GM21825 (cell line): ENCODE measurements around the gene PRR11.
"Not testable (repeated sequence)": the region's sequence is repeated elsewhere in the genome, so short reads cannot be mapped to it uniquely, and the experiment has no call there.

ENCODE experiments used
- ATAC-seq: cut with Tn5 transposase; IDR thresholded peaks from one replicate; pipeline ENCODE4 v1.9.1; 2021; ENCODE audit warnings: mild to moderate bottlenecking, moderate library complexity; ENCODE audit not compliant: unreplicated experiment

The PRR11 gene

GRCh38 chr17:59151591-59151990 lies 4.0 kb upstream of the PRR11 start:
- no peak for ATAC-seq

GRCh38 chr17:59152925-59153324 lies 2.6 kb upstream of the PRR11 start:
- ATAC-seq: no peak

- ATAC-seq: no peak
These were observed 1.2 kb upstream of the PRR11 start for GRCh38 chr17:59154292-59154720.

- peak; percentile 75 for ATAC-seq
These were observed 666 bp upstream of the PRR11 start, which contains the start of gene SKA2 for GRCh38 chr17:59154721-59155438. TSS of gene SKA2 (minus strand) at chr17:59155186. CDS start at chr17:59155163, 23 bp downstream.

GRCh38 chr17:59160157-59161025 lies 4.8 kb downstream of the PRR11 start:
- ATAC-seq: no peak

GRCh38 chr17:59161477-59161876 lies 5.9 kb downstream of the PRR11 start:
- no peak for ATAC-seq

GRCh38 chr17:59165933-59166342 lies 10.4 kb downstream of the PRR11 start:
- no peak for ATAC-seq

- ATAC-seq: no peak
These were observed 12.0 kb downstream of the PRR11 start for GRCh38 chr17:59167571-59168001.

- no peak for ATAC-seq
These were observed 17.0 kb downstream of the PRR11 start for GRCh38 chr17:59172436-59173004.

GRCh38 chr17:59174671-59175070 lies 19.1 kb downstream of the PRR11 start:
- ATAC-seq: no peak

GRCh38 chr17:59175076-59175475 lies 19.5 kb downstream of the PRR11 start:
- no peak for ATAC-seq

GRCh38 chr17:59178266-59178985 lies 22.9 kb downstream of the PRR11 start:
- ATAC-seq: no peak

- not testable (repeated sequence) for ATAC-seq
These were observed 24.1 kb downstream of the PRR11 start for GRCh38 chr17:59179601-59180000.

- ATAC-seq: no peak
These were observed 25.1 kb downstream of the PRR11 start for GRCh38 chr17:59180626-59181025.

GRCh38 chr17:59181481-59181880 lies 25.9 kb downstream of the PRR11 start:
- ATAC-seq: no peak

- no peak for ATAC-seq
These were observed 30.5 kb downstream of the PRR11 start for GRCh38 chr17:59185997-59186396.

GRCh38 chr17:59186850-59187249 lies 31.3 kb downstream of the PRR11 start:
- ATAC-seq: no peak

- ATAC-seq: no peak
These were observed 35.3 kb downstream of the PRR11 start for GRCh38 chr17:59190806-59191205.

GRCh38 chr17:59193336-59193862 lies 37.9 kb downstream of the PRR11 start:
- no peak for ATAC-seq

- ATAC-seq: no peak
These were observed 43.9 kb downstream of the PRR11 start for GRCh38 chr17:59199398-59199797.

- no peak for ATAC-seq
These were observed 46.8 kb downstream of the PRR11 start for GRCh38 chr17:59202320-59202719.
